ENCODE measurements around the gene HIBCH. TPM values are rescaled to one million over a fixed set of nuclear protein-coding genes. Genes with fewer than 3 reads are reported as not detected.

HIBCH gene
- total and polyA plus RNA-seq, 2 of the 13 experiments (the other 11 are each of a cell fraction or from before 2014, with no cell fraction given), result 18.8 to 49.5 TPM

- no peak for TF ChIP-seq HNF1A (IDR thresholded peaks at IDR 0.05; ENCODE audit: low read depth)
- TF ChIP-seq HNF1A (CRISPR knock-in tag; IDR thresholded peaks at IDR 0.05; ENCODE audit: borderline replicate concordance), result no peak
- TF ChIP-seq YY1 (IDR thresholded peaks at IDR 0.05; ENCODE audit: insufficient read depth, insufficient replicate concordance, low read depth, low read length), result no peak
- TF ChIP-seq TSC22D2 (CRISPR knock-in tag; IDR thresholded peaks at IDR 0.05; ENCODE audit: borderline replicate concordance), result no peak
- TF ChIP-seq, protein P1, sequence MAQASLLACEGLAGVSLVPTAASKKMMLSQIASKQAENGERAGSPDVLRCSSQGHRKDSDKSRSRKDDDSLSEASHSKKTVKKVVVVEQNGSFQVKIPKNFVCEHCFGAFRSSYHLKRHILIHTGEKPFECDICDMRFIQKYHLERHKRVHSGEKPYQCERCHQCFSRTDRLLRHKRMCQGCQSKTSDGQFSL (CRISPR knock-in tag; IDR thresholded peaks at IDR 0.05), result no peak
- no peak for TF ChIP-seq ZNF18 (CRISPR knock-in tag; IDR thresholded peaks at IDR 0.05; ENCODE audit: insufficient replicate concordance)
Observed at GRCh38 chr2:190197143-190197720, 122.4 kb downstream of the HIBCH start (continued).
